A172 (cell line): ENCODE results near the gene TSPAN16. TPM values are rescaled to one million over a fixed set of nuclear protein-coding genes. Genes with fewer than 3 reads are reported as not detected.

Experiments used
- DNase-seq: peaks from one replicate; pipeline ENCODE4 v3.0.0-alpha.2; 2015; ENCODE audit warnings: low spot score
- total RNA-seq: library from RNA; depleted of rRNA; stranded (reverse); fragments of >200 nt; shearing (Covaris generic); gene quantifications from 2 replicates; pipeline ENCODE4 v1.2.3, GENCODE V29; 2014; rRNA removed

Gene TSPAN16
- not detected in 2 replicates for total RNA-seq

GRCh38 chr19:11295665-11296245 lies at the start of gene TSPAN16:
Gene TSPAN16 (plus strand): TSS chr19:11296160. CDS start chr19:11296298, 138 bp downstream.
- DNase-seq, result no peak

GRCh38 chr19:11246941-11247340 lies 49.0 kb upstream of the TSPAN16 start:
- no peak for DNase-seq

GRCh38 chr19:11247391-11247790 lies 48.6 kb upstream of the TSPAN16 start:
- no peak for DNase-seq

GRCh38 chr19:11247934-11248333 lies 48.0 kb upstream of the TSPAN16 start:
- no peak for DNase-seq

GRCh38 chr19:11248852-11249251 lies 47.1 kb upstream of the TSPAN16 start:
- DNase-seq, result no peak

GRCh38 chr19:11251217-11251616 lies 44.7 kb upstream of the TSPAN16 start:
- DNase-seq, result no peak

- no peak for DNase-seq
Observed at GRCh38 chr19:11251650-11252314, 44.2 kb upstream of the TSPAN16 start.

- DNase-seq, result no peak
Observed at GRCh38 chr19:11252665-11253355, 43.1 kb upstream of the TSPAN16 start.

- no peak for DNase-seq
Observed at GRCh38 chr19:11254666-11255065, 41.3 kb upstream of the TSPAN16 start.

- DNase-seq, result no peak
Observed at GRCh38 chr19:11256189-11256588, 39.8 kb upstream of the TSPAN16 start.

- no peak for DNase-seq
Observed at GRCh38 chr19:11257846-11258380, 38.0 kb upstream of the TSPAN16 start.

- no peak for DNase-seq
Observed at GRCh38 chr19:11260996-11261395, 35.0 kb upstream of the TSPAN16 start.

- no peak for DNase-seq
Observed at GRCh38 chr19:11261431-11261970, 34.5 kb upstream of the TSPAN16 start.

- no peak for DNase-seq
Observed at GRCh38 chr19:11261971-11262839, 33.8 kb upstream of the TSPAN16 start, which contains the start of gene DOCK6. Gene DOCK6 (minus strand): TSS chr19:11262524. CDS start chr19:11262440, 84 bp downstream.

- DNase-seq, result no peak
Observed at GRCh38 chr19:11263726-11264125, 32.2 kb upstream of the TSPAN16 start.

- peak; percentile 76 for DNase-seq
Observed at GRCh38 chr19:11264452-11265176, 31.3 kb upstream of the TSPAN16 start.

GRCh38 chr19:11265177-11265784 lies 30.7 kb upstream of the TSPAN16 start:
- DNase-seq, result no peak

GRCh38 chr19:11265785-11266236 lies 30.1 kb upstream of the TSPAN16 start:
- peak; percentile 83 for DNase-seq

GRCh38 chr19:11267316-11268085 lies 28.5 kb upstream of the TSPAN16 start:
- DNase-seq, result no peak
